GM23338 (cell line): ENCODE measurements around the gene PDZK1IP1.
"Not testable (repeated sequence)": the region's sequence is repeated elsewhere in the genome, so short reads cannot be mapped to it uniquely, and the experiment has no call there.

ENCODE experiments used
- CREB1 ChIP-seq: fragments of 250-450 bp; sonication (Bioruptor Pico); IDR thresholded peaks from 2 replicates; pipeline ENCODE4 v1.5.0; 2020; ENCODE audit warnings: low read depth, mild to moderate bottlenecking, moderate library complexity
- EZH2 ChIP-seq: fragments of 200-600 bp; sonication (generic); IDR thresholded peaks from one replicate; pipeline ENCODE4 v1.8.0; 2017; ENCODE audit warnings: antibody characterized with exemption, mild to moderate bottlenecking, low read depth; ENCODE audit not compliant: unreplicated experiment
- EZH2phosphoT487 ChIP-seq: fragments of 200-600 bp; sonication (generic); IDR thresholded peaks from one replicate; pipeline ENCODE4 v1.8.1; 2018; ENCODE audit warnings: antibody characterized with exemption; ENCODE audit not compliant: unreplicated experiment
- JUNB ChIP-seq: IDR thresholded peaks from one replicate; pipeline ENCODE4 v1.6.1; 2016; ENCODE audit warnings: antibody characterized with exemption; ENCODE audit not compliant: unreplicated experiment
- NANOG ChIP-seq: IDR thresholded peaks from 2 replicates; pipeline ENCODE4 v1.6.1; 2016; ENCODE audit warnings: antibody characterized with exemption, borderline replicate concordance
- POLR2AphosphoS5 ChIP-seq: IDR thresholded peaks from 2 replicates; pipeline ENCODE4 v1.6.1; 2016; ENCODE audit warnings: antibody characterized with exemption, low read depth
- STAT1 ChIP-seq: IDR thresholded peaks from one replicate; pipeline ENCODE4 v1.6.1; 2016; ENCODE audit warnings: antibody characterized with exemption; ENCODE audit not compliant: unreplicated experiment
- ZNF114 ChIP-seq: fragments of 250-450 bp; sonication (Bioruptor Pico); IDR thresholded peaks from 2 replicates; pipeline ENCODE4 v1.5.0; 2020; ENCODE audit warnings: mild to moderate bottlenecking, moderate library complexity
- ZNF331 ChIP-seq: fragments of 250-450 bp; sonication (Bioruptor Pico); IDR thresholded peaks from 2 replicates; pipeline ENCODE4 v1.5.0; 2020; ENCODE audit warnings: low read depth, mild to moderate bottlenecking, moderate library complexity
- TF ChIP-seq, protein P1 (sequence below), 2 experiments: fragments of 200-600 bp in 1 of 2; sonication (generic) in 1 of 2; conservative IDR thresholded peaks; 2 replicates each; pipeline versions ENCODE4 v1.5.1 to v1.6.1; 2016 to 2017; ENCODE audit warnings: antibody characterized with exemption in 2 of 2, low read depth in 2 of 2, mild to moderate bottlenecking in 2 of 2, moderate library complexity in 1 of 2
- TF ChIP-seq, protein P2 (sequence below): IDR thresholded peaks from one replicate; pipeline ENCODE4 v1.6.1; 2018; ENCODE audit warnings: antibody characterized with exemption; ENCODE audit not compliant: unreplicated experiment
- TF ChIP-seq, protein P3 (sequence below): IDR thresholded peaks from 2 replicates; pipeline ENCODE4 v1.6.1; 2016; ENCODE audit warnings: antibody characterized with exemption
- TF ChIP-seq, protein P4 (sequence below): fragments of 250-450 bp; sonication (Bioruptor Pico); IDR thresholded peaks from 2 replicates; pipeline ENCODE4 v1.5.0; 2020; ENCODE audit warnings: mild to moderate bottlenecking, moderate library complexity

DNA sequence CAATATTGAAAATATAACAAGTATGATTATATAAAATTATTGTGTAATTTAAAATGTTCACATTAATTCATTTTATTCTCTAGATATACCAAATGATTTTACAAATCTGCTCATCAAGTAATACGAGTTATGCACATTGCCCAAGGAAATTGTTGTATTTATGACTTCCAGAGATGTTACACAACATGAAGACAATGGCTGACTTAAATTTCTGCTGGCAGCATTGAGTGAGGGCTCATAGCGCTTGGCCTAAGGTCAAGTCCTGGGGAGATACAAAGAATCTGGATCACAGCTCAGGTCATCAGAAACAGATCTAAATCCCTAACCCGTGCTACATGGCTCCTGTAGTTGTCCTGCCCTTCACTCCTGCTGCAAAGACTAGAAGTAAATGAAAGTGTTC lies 49.5 kb downstream of the PDZK1IP1 start:
- not testable (repeated sequence) for TF ChIP-seq CREB1; EZH2; POLR2AphosphoS5; JUNB; EZH2phosphoT487; ZNF331 (CRISPR knock-in tag); ZNF114 (CRISPR knock-in tag); STAT1; NANOG
- TF ChIP-seq, protein P1, sequence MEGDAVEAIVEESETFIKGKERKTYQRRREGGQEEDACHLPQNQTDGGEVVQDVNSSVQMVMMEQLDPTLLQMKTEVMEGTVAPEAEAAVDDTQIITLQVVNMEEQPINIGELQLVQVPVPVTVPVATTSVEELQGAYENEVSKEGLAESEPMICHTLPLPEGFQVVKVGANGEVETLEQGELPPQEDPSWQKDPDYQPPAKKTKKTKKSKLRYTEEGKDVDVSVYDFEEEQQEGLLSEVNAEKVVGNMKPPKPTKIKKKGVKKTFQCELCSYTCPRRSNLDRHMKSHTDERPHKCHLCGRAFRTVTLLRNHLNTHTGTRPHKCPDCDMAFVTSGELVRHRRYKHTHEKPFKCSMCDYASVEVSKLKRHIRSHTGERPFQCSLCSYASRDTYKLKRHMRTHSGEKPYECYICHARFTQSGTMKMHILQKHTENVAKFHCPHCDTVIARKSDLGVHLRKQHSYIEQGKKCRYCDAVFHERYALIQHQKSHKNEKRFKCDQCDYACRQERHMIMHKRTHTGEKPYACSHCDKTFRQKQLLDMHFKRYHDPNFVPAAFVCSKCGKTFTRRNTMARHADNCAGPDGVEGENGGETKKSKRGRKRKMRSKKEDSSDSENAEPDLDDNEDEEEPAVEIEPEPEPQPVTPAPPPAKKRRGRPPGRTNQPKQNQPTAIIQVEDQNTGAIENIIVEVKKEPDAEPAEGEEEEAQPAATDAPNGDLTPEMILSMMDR (conservative IDR thresholded peaks at IDR 0.05; ENCODE audit: low read depth in 2 of 2), result not testable (repeated sequence)
- TF ChIP-seq, protein P2, sequence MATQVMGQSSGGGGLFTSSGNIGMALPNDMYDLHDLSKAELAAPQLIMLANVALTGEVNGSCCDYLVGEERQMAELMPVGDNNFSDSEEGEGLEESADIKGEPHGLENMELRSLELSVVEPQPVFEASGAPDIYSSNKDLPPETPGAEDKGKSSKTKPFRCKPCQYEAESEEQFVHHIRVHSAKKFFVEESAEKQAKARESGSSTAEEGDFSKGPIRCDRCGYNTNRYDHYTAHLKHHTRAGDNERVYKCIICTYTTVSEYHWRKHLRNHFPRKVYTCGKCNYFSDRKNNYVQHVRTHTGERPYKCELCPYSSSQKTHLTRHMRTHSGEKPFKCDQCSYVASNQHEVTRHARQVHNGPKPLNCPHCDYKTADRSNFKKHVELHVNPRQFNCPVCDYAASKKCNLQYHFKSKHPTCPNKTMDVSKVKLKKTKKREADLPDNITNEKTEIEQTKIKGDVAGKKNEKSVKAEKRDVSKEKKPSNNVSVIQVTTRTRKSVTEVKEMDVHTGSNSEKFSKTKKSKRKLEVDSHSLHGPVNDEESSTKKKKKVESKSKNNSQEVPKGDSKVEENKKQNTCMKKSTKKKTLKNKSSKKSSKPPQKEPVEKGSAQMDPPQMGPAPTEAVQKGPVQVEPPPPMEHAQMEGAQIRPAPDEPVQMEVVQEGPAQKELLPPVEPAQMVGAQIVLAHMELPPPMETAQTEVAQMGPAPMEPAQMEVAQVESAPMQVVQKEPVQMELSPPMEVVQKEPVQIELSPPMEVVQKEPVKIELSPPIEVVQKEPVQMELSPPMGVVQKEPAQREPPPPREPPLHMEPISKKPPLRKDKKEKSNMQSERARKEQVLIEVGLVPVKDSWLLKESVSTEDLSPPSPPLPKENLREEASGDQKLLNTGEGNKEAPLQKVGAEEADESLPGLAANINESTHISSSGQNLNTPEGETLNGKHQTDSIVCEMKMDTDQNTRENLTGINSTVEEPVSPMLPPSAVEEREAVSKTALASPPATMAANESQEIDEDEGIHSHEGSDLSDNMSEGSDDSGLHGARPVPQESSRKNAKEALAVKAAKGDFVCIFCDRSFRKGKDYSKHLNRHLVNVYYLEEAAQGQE, result not testable (repeated sequence)
- TF ChIP-seq, protein P3, sequence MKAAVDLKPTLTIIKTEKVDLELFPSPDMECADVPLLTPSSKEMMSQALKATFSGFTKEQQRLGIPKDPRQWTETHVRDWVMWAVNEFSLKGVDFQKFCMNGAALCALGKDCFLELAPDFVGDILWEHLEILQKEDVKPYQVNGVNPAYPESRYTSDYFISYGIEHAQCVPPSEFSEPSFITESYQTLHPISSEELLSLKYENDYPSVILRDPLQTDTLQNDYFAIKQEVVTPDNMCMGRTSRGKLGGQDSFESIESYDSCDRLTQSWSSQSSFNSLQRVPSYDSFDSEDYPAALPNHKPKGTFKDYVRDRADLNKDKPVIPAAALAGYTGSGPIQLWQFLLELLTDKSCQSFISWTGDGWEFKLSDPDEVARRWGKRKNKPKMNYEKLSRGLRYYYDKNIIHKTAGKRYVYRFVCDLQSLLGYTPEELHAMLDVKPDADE, result not testable (repeated sequence)
- TF ChIP-seq, protein P4, sequence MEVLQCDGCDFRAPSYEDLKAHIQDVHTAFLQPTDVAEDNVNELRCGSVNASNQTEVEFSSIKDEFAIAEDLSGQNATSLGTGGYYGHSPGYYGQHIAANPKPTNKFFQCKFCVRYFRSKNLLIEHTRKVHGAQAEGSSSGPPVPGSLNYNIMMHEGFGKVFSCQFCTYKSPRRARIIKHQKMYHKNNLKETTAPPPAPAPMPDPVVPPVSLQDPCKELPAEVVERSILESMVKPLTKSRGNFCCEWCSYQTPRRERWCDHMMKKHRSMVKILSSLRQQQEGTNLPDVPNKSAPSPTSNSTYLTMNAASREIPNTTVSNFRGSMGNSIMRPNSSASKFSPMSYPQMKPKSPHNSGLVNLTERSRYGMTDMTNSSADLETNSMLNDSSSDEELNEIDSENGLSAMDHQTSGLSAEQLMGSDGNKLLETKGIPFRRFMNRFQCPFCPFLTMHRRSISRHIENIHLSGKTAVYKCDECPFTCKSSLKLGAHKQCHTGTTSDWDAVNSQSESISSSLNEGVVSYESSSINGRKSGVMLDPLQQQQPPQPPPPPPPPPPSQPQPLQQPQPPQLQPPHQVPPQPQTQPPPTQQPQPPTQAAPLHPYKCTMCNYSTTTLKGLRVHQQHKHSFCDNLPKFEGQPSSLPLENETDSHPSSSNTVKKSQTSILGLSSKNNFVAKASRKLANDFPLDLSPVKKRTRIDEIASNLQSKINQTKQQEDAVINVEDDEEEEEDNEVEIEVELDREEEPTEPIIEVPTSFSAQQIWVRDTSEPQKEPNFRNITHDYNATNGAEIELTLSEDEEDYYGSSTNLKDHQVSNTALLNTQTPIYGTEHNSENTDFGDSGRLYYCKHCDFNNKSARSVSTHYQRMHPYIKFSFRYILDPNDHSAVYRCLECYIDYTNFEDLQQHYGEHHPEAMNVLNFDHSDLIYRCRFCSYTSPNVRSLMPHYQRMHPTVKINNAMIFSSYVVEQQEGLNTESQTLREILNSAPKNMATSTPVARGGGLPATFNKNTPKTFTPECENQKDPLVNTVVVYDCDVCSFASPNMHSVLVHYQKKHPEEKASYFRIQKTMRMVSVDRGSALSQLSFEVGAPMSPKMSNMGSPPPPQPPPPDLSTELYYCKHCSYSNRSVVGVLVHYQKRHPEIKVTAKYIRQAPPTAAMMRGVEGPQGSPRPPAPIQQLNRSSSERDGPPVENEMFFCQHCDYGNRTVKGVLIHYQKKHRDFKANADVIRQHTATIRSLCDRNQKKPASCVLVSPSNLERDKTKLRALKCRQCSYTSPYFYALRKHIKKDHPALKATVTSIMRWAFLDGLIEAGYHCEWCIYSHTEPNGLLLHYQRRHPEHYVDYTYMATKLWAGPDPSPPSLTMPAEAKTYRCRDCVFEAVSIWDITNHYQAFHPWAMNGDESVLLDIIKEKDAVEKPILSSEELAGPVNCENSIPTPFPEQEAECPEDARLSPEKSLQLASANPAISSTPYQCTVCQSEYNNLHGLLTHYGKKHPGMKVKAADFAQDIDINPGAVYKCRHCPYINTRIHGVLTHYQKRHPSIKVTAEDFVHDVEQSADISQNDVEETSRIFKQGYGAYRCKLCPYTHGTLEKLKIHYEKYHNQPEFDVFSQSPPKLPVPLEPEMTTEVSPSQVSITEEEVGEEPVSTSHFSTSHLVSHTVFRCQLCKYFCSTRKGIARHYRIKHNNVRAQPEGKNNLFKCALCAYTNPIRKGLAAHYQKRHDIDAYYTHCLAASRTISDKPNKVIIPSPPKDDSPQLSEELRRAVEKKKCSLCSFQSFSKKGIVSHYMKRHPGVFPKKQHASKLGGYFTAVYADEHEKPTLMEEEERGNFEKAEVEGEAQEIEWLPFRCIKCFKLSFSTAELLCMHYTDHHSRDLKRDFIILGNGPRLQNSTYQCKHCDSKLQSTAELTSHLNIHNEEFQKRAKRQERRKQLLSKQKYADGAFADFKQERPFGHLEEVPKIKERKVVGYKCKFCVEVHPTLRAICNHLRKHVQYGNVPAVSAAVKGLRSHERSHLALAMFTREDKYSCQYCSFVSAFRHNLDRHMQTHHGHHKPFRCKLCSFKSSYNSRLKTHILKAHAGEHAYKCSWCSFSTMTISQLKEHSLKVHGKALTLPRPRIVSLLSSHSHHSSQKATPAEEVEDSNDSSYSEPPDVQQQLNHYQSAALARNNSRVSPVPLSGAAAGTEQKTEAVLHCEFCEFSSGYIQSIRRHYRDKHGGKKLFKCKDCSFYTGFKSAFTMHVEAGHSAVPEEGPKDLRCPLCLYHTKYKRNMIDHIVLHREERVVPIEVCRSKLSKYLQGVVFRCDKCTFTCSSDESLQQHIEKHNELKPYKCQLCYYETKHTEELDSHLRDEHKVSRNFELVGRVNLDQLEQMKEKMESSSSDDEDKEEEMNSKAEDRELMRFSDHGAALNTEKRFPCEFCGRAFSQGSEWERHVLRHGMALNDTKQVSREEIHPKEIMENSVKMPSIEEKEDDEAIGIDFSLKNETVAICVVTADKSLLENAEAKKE (CRISPR knock-in tag), result not testable (repeated sequence)
